Suprapubic skin (tissue), 4 donors: ENCODE results near the gene TMEM60. TPM values are rescaled to one million over a fixed set of nuclear protein-coding genes. Genes with fewer than 3 reads are reported as not detected.

Experiments used
- DNase-seq, 2 donors: peaks; one replicate each; pipeline ENCODE4 v3.0.0-alpha.2; 2019; ENCODE audit warnings: low spot score in 2 of 2
- H3K27ac ChIP-seq: fragments of 200-600 bp; sonication (generic); one replicate; pipeline ENCODE4 v1.5.1; 2019
- H3K27me3 ChIP-seq: fragments of 200-600 bp; sonication (generic); one replicate; pipeline ENCODE4 v1.5.1; 2019
- H3K36me3 ChIP-seq: fragments of 200-600 bp; sonication (generic); one replicate; pipeline ENCODE4 v1.5.1; 2019
- H3K4me1 ChIP-seq: fragments of 200-600 bp; sonication (generic); one replicate; pipeline ENCODE4 v1.5.1; 2019
- H3K4me3 ChIP-seq: fragments of 200-600 bp; sonication (generic); one replicate; pipeline ENCODE4 v1.5.1; 2019; ENCODE audit warnings: mild to moderate bottlenecking
- H3K9me3 ChIP-seq: fragments of 200-600 bp; sonication (generic); one replicate; pipeline ENCODE4 v1.5.1; 2019
- EP300 ChIP-seq: sonication (generic); formaldehyde crosslinking; IDR thresholded peaks from one replicate; pipeline ENCODE4 v1.6.1; 2017; ENCODE audit warnings: antibody characterized with exemption
- POLR2A ChIP-seq, 2 donors: fragments of 450-650 bp; IDR thresholded peaks; one replicate each; pipeline ENCODE4 v1.6.1; 2017; ENCODE audit warnings: antibody characterized with exemption in 2 of 2, mild to moderate bottlenecking in 2 of 2, moderate library complexity in 2 of 2
- POLR2AphosphoS5 ChIP-seq, 3 donors: sonication (generic); formaldehyde crosslinking; IDR thresholded peaks; one replicate each; pipeline ENCODE4 v1.6.1; 2017; ENCODE audit warnings: antibody characterized with exemption in 3 of 3
- WGBS: methylation state at CpG from one replicate; pipeline ENCODE4 v1.1.5; 2018; 5-methylcytosine and 5-hydroxymethylcytosine counted together
- total RNA-seq, 4 donors: library from RNA; depleted of rRNA; stranded (reverse); fragments of >200 nt; gene quantifications; one replicate each; pipeline ENCODE4 v1.1.0, GENCODE V29; 2016
- TF ChIP-seq, protein P1 (sequence below), 2 donors: fragments of 200-600 bp in 1 of 2; fragments of 450-650 bp in 1 of 2; sonication (generic) in 1 of 2; IDR thresholded peaks; one replicate each; pipeline ENCODE4 v1.5.1; 2016 to 2019; ENCODE audit warnings: antibody characterized with exemption in 2 of 2, mild to moderate bottlenecking in 1 of 2, moderate library complexity in 1 of 2

The TMEM60 gene
- total RNA-seq, 4 donors from 2014 or later, result 8.3 to 13.5 (median 10.8) TPM

- Histone ChIP-seq H3K9me3 (no peaks in the 10 kb centered on the region), H3K4me1 (no peaks in the 10 kb centered on the region), H3K36me3 (peaks cover 19% of the 10 kb centered on the region), H3K4me3 (no peak overlapping the region), H3K27me3 (no peaks in the 10 kb centered on the region), H3K27ac (no peak overlapping the region)
- no peak for DNase-seq
- TF ChIP-seq, protein P1, sequence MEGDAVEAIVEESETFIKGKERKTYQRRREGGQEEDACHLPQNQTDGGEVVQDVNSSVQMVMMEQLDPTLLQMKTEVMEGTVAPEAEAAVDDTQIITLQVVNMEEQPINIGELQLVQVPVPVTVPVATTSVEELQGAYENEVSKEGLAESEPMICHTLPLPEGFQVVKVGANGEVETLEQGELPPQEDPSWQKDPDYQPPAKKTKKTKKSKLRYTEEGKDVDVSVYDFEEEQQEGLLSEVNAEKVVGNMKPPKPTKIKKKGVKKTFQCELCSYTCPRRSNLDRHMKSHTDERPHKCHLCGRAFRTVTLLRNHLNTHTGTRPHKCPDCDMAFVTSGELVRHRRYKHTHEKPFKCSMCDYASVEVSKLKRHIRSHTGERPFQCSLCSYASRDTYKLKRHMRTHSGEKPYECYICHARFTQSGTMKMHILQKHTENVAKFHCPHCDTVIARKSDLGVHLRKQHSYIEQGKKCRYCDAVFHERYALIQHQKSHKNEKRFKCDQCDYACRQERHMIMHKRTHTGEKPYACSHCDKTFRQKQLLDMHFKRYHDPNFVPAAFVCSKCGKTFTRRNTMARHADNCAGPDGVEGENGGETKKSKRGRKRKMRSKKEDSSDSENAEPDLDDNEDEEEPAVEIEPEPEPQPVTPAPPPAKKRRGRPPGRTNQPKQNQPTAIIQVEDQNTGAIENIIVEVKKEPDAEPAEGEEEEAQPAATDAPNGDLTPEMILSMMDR (IDR thresholded peaks at IDR 0.05), result no peak
- TF ChIP-seq EP300 (no peak), POLR2A (IDR thresholded peaks at IDR 0.05) (no peak), POLR2AphosphoS5 (IDR thresholded peaks at IDR 0.05) (no peak)
- WGBS, result 92% methylated on average over 6 of the region's 6 CpGs
Observed at GRCh38 chr7:77766801-77767605, 31.2 kb downstream of the TMEM60 start.

DNA sequence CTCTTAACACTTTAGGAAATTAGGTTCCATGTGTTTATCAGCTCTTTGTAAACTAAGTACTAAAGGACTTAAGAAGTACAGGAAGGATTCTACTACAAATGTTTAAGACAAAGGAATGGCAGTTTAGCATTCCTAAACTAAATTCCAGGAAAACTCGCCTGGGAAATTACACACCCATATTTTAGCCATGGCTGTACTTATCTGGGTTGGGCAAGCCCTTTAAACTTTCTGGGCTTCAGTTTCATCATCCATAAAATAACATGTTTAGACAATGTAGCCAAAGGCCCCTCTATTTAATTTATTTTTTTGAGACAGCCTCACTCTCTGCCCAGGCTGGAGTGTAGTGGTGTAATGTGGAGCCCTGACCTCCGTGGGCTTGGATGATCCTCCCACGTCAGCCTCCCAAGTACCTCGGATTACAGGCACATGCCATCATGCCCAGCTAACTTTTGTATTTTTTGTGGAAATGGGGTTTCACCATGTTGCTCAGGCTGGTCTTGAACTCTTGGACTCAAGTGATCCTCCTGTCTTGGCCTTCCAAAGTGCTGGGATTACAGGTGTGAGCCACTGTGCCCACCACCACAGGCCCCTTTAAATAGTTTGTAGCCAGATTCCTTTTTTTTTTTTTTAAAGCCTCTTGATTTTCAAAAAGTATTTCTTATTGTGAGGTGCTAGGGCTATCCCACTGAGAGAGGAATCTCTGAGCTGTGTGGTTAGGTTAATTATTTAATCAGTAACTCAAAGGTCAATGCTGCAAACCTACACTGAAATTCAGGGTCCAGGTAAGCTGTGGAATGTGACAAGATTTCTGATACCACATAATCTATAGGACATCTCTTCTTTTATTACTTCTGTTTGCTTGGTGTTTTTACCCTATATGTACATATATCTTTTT, 32.1 kb downstream of the TMEM60 start:
- Histone ChIP-seq H3K4me1 (no peaks in the 10 kb centered on the region), H3K27ac (no peak overlapping the region), H3K36me3 (peaks cover 19% of the 10 kb centered on the region), H3K4me3 (no peak overlapping the region), H3K27me3 (no peaks in the 10 kb centered on the region), H3K9me3 (no peaks in the 10 kb centered on the region)
- TF ChIP-seq POLR2A (IDR thresholded peaks at IDR 0.05) (no peak), POLR2AphosphoS5 (IDR thresholded peaks at IDR 0.05) (no peak)
- TF ChIP-seq, protein P1 (IDR thresholded peaks at IDR 0.05), result no peak
- WGBS, result 89% methylated on average over 4 of the region's 4 CpGs
- no peak for DNase-seq

DNA sequence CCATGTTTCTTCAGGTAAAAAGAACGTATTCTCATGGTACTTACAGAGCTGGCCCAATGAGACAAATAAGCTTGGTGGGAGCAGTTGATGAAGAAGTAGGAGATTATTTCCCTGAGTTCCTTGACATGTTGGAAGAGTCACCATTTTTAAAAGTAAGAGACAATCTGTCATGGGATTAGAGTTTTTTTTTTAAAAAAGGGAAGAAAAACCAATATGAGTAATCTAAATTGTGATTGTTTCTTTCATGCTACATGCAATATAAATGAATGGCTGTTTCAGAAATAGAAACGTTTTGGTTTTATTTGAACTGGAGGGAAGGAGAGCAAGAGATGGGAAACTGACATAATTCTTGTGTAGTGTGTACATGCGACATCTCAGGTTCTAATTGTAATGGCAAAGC, 32.8 kb downstream of the TMEM60 start:
- Histone ChIP-seq H3K27me3 (no peaks in the 10 kb centered on the region), H3K27ac (no peak overlapping the region), H3K9me3 (no peaks in the 10 kb centered on the region), H3K4me1 (no peaks in the 10 kb centered on the region), H3K4me3 (no peak overlapping the region), H3K36me3 (peaks cover 14% of the 10 kb centered on the region)
- WGBS, result 77% methylated on average over 3 of the region's 3 CpGs
- no peak for TF ChIP-seq POLR2A (IDR thresholded peaks at IDR 0.05)
- no peak for TF ChIP-seq EP300
- TF ChIP-seq POLR2AphosphoS5 (IDR thresholded peaks at IDR 0.05), result no peak
- TF ChIP-seq, protein P1 (IDR thresholded peaks at IDR 0.05), result no peak
- DNase-seq, result no peak

DNA sequence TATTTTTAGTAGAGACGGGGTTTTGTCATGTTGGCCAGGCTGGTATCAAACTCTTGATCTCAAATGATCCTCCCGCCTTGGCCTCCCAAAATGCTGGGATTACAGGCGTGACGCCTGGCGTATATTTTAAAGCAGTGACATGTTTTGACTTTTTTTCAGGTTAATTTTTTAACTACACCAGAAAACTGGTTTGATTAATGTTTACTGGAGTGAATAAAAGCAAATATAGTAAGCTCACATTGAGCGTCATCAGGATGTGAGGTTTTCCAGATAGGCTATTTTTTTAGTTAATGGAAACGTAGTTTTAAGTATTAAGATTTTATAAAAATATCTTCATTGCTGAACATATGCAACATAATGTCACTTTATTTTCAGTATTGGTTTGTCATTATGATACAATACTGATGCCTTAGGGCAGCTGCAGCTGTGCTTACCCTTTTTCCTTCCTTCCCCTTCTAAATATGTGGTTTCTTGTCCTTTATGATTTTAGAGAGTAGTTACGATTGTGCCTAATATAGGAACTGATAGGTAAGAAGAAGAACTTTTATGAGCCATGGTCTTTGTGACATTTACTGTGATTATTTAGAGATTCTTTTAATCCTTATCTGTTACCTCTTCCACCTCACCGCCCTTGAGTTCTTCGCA, 37.3 kb downstream of the TMEM60 start:
- DNase-seq, result no peak
- peaks cover 13% of the 10 kb centered on the region for H3K4me1 ChIP-seq
- no peak overlapping the region for H3K27ac ChIP-seq
- no peak for TF ChIP-seq POLR2A (IDR thresholded peaks at IDR 0.05)
- TF ChIP-seq POLR2AphosphoS5 (IDR thresholded peaks at IDR 0.05), result no peak
- TF ChIP-seq EP300, result no peak
- TF ChIP-seq, protein P1 (IDR thresholded peaks at IDR 0.05), result no peak
- H3K9me3 ChIP-seq, result no peaks in the 10 kb centered on the region
- no peaks in the 10 kb centered on the region for H3K36me3 ChIP-seq
- H3K4me3 ChIP-seq, result no peak overlapping the region
- H3K27me3 ChIP-seq, result no peaks in the 10 kb centered on the region
- 91% methylated on average over 10 of the region's 10 CpGs for WGBS
